Heart left ventricle (tissue), 16 donors: Measurements from ENCODE around the gene SAC3D1. TPM values are rescaled to one million over a fixed set of nuclear protein-coding genes. Genes with fewer than 3 reads are reported as not detected.

ENCODE experiments used
- ATAC-seq, 4 donors: fragments of 200-7000 bp; cut with Tn5 transposase; one replicate each; pipeline ENCODE4 v1.9.1; 2020 to 2022; ENCODE audit warnings: moderate library complexity in 4 of 4, mild to moderate bottlenecking in 3 of 4, moderate number of reproducible peaks in 1 of 4
- DNase-seq, 5 donors: peaks; one replicate each; pipeline ENCODE4 v3.0.0-alpha.2; 2020
- H3K27ac ChIP-seq, 12 donors: fragments of 200-600 bp; sonication (generic) in 4 of 12; one replicate each; pipeline versions ENCODE4 v1.5.0 to v1.8.0; 2016 to 2022; ENCODE audit warnings: mild to moderate bottlenecking in 2 of 12
- H3K27me3 ChIP-seq, 9 donors: fragments of 200-600 bp; sonication (generic) in 2 of 9; one replicate each; pipeline versions ENCODE4 v1.5.1 to v1.8.0; 2016 to 2022; ENCODE audit warnings: mild to moderate bottlenecking in 3 of 9
- H3K36me3 ChIP-seq, 9 donors: fragments of 200-600 bp; sonication (generic) in 2 of 9; one replicate each; pipeline versions ENCODE4 v1.5.0 to v1.8.0; 2018 to 2022; ENCODE audit warnings: mild to moderate bottlenecking in 2 of 9
- H3K4me1 ChIP-seq, 12 donors: fragments of 200-600 bp; sonication (generic) in 4 of 12; one replicate each; pipeline versions ENCODE4 v1.5.0 to v1.8.0; 2016 to 2022; ENCODE audit warnings: mild to moderate bottlenecking in 3 of 12
- H3K4me3 ChIP-seq, 12 donors: fragments of 200-600 bp; sonication (generic) in 4 of 12; one replicate each; pipeline versions ENCODE4 v1.5.0 to v1.8.0; 2017 to 2022; ENCODE audit warnings: mild to moderate bottlenecking in 9 of 12, moderate library complexity in 4 of 12
- H3K9me3 ChIP-seq, 12 donors: fragments of 200-600 bp; sonication (generic) in 4 of 12; one replicate each; pipeline versions ENCODE4 v1.5.0 to v1.8.0; 2016 to 2022; ENCODE audit warnings: mild to moderate bottlenecking in 1 of 12
- POLR2A ChIP-seq, 2 donors: fragments of 450-650 bp; IDR thresholded peaks; one replicate each; pipeline ENCODE4 v1.6.1; 2017; ENCODE audit warnings: antibody characterized with exemption in 2 of 2, mild to moderate bottlenecking in 2 of 2, moderate library complexity in 2 of 2
- WGBS, 4 donors: extraction: QIAGEN DNeasy Blood & Tissue Kit in 2 of 4; methylation state at CpG; one replicate each; pipeline versions ENCODE4 v1.1.5 to v1.1.7; 2013 to 2018; 5-methylcytosine and 5-hydroxymethylcytosine counted together
- intact Hi-C, 10 donors: fragments of 100-400 bp; cut with DNase I; formaldehyde crosslinking; loops; one replicate each; pipeline versions ENCODE4 v1.11.1 to v1.14.2; 2022
- polyA plus RNA-seq, 2 donors: library from polyadenylated mRNA; stranded (reverse); fragments of 200-250 nt; gene quantifications; one replicate each; pipeline ENCODE4 v1.2.3, GENCODE V29; 2013
- total RNA-seq, 9 donors: library from RNA; depleted of rRNA in 2 of 9; stranded (reverse); fragments of >200 nt in 2 of 9; fragmentation: NEBNext Ultra II Directional in 3 of 9; extraction: Animal tissue kit (Norgen Biotek cat#: 25700) in 3 of 9; gene quantifications; one replicate each; pipeline versions ENCODE4 v1.1.0 to v1.2.4, GENCODE V29; 2016 to 2023
- TF ChIP-seq, protein P1 (sequence below), 12 donors: fragments of 200-600 bp; sonication (generic) in 4 of 12; IDR thresholded peaks; one replicate each; pipeline versions ENCODE4 v1.5.0 to v1.8.0; 2018 to 2022; ENCODE audit warnings: antibody characterized with exemption in 12 of 12, mild to moderate bottlenecking in 5 of 12
- donor health status: ischemic (EF 13 %, LVEDD 7.1; RV severe dilation, severe dysfunction).
- donor health status: healthy with polysubstance abuse.
- donor health status: DM: no; HTN: yes; CAD: no.
- donor health status: DM: no; HTN: no; CAD: no.
- donor health status: ischemic (EF 25% LVEDD 6.9; RV normal size, moderate dysfunction).
- donor health status: ischemic (EF 25% LVEDD 5.7; RV mildly dilated, moderate dysfunction).
- donor health status: healthy.
- donor health status: DM: yes; HTN: yes; CAD: no.
- donor health status: ischemic (EF 35%, LVEDD 5.7; RV mildly dilated, moderate dysfunction).
- donor health status: nonischemic (EF 11% LVEDD 7.7; RV severe dilation, severe dysfunction).
- donor health status: DM: yes; HTN: yes; CAD: no.
- donor health status: PGD.
- donor health status: ischemic (EF 29% LVEDD 5.4; RV normal size, mild dysfunction).
- donor health status: nonischemic (EF 23%, LVEDD 6.1; RV moderate dilation, normal function).

The SAC3D1 gene
- total and polyA plus RNA-seq, 11 donors = 4.3 to 14.6 (median 6.2) TPM

- H3K36me3 ChIP-seq = no peaks in the 10 kb centered on the region
- ATAC-seq (no peak), DNase-seq (no peak)
- no peak overlapping the region for H3K4me3 ChIP-seq
- H3K4me1 ChIP-seq = no peaks in the 10 kb centered on the region
- no peak overlapping the region for H3K27ac ChIP-seq
- no peaks in the 10 kb centered on the region for H3K9me3 ChIP-seq
- TF ChIP-seq, protein P1, sequence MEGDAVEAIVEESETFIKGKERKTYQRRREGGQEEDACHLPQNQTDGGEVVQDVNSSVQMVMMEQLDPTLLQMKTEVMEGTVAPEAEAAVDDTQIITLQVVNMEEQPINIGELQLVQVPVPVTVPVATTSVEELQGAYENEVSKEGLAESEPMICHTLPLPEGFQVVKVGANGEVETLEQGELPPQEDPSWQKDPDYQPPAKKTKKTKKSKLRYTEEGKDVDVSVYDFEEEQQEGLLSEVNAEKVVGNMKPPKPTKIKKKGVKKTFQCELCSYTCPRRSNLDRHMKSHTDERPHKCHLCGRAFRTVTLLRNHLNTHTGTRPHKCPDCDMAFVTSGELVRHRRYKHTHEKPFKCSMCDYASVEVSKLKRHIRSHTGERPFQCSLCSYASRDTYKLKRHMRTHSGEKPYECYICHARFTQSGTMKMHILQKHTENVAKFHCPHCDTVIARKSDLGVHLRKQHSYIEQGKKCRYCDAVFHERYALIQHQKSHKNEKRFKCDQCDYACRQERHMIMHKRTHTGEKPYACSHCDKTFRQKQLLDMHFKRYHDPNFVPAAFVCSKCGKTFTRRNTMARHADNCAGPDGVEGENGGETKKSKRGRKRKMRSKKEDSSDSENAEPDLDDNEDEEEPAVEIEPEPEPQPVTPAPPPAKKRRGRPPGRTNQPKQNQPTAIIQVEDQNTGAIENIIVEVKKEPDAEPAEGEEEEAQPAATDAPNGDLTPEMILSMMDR (IDR thresholded peaks at IDR 0.05) = no peak
- no peak for TF ChIP-seq POLR2A (IDR thresholded peaks at IDR 0.05)
- intact Hi-C loops = no loop called here
- no peaks in the 10 kb centered on the region for H3K27me3 ChIP-seq
- WGBS, 4 donors = 49 to 60% (median 54%) methylated on average over 8 of the region's 8 CpGs
These were observed 13.0 kb downstream of the SAC3D1 start for GRCh38 chr11:65053827-65054508.

DNA sequence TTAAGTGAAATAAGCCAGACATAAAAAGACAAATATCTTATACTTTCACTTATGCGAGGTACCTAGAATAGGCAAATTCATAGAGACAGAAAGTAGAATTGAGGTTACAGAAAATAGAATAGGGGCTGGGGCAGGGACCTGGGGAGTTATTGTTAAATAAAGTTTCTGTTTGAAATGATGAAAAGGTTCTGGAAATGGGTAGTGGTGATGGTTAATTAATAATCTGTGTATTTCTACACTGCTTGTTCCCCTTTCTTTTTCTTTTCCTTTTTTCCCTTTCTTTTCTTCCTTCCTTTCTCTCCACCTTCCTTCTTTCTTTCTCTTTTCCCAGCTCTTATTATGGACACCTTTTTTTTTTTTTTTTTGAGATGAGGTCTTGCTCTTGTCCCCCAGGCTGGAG, 14.5 kb downstream of the SAC3D1 start:
- intact Hi-C loops = no loop called here
- WGBS, 4 donors = 77 to 88% (median 85%) methylated on average over 1 of the region's 1 CpG
- no peaks in the 10 kb centered on the region for H3K27me3 ChIP-seq
- ATAC-seq (no peak), DNase-seq (no peak)
- H3K4me1 ChIP-seq = no peaks in the 10 kb centered on the region
- H3K4me3 ChIP-seq = no peak overlapping the region
- H3K27ac ChIP-seq = no peak overlapping the region
- H3K9me3 ChIP-seq = no peaks in the 10 kb centered on the region
- H3K36me3 ChIP-seq = no peaks in the 10 kb centered on the region
- TF ChIP-seq POLR2A (IDR thresholded peaks at IDR 0.05) = no peak
- TF ChIP-seq, protein P1 (IDR thresholded peaks at IDR 0.05) = no peak

GRCh38 chr11:65056999-65057398, 16.0 kb downstream of the SAC3D1 start:
- 87 to 92% (median 88%) methylated on average over 6 of the region's 6 CpGs for WGBS, 4 donors
- H3K36me3 ChIP-seq = no peaks in the 10 kb centered on the region
- intact Hi-C loops = no loop called here

DNA sequence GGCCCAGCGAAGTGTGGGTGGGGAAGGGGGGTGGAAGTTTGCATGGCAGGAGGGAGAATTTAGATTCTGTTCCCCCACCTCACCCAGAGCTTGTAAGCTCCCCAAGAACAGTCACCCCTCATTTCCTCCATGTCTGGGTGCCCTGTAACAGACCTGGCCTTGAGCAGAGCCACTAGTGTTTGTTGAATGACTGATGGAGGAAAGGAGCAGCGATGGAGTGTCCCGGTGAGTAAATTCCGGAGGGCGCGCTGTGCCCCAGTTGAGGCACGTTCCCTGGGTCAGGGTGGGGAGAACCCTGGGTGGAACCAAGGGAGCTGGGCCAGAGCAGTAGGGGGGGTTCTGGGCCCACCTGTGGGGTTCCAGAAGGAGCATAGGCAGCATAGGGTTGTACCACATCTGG, 16.5 kb downstream of the SAC3D1 start:
- DNase-seq = no peak
- ATAC-seq = no peak
- H3K4me1 ChIP-seq = no peaks in the 10 kb centered on the region
- intact Hi-C loops = no loop called here
- WGBS, 4 donors = 89 to 92% (median 91%) methylated on average over 7 of the region's 7 CpGs
- H3K36me3 ChIP-seq = no peaks in the 10 kb centered on the region
- H3K4me3 ChIP-seq = no peak overlapping the region
- no peak overlapping the region for H3K27ac ChIP-seq
- TF ChIP-seq POLR2A (IDR thresholded peaks at IDR 0.05) = no peak
- TF ChIP-seq, protein P1 (IDR thresholded peaks at IDR 0.05) = no peak
- no peaks in the 10 kb centered on the region for H3K9me3 ChIP-seq
- H3K27me3 ChIP-seq = no peaks in the 10 kb centered on the region

More at GRCh38 chr11:65056999-65057398, 16.0 kb downstream of the SAC3D1 start:
- TF ChIP-seq, protein P1 (IDR thresholded peaks at IDR 0.05) = no peak
- no peak for TF ChIP-seq POLR2A (IDR thresholded peaks at IDR 0.05)
- H3K4me3 ChIP-seq = no peak overlapping the region
- ATAC-seq = no peak
- H3K4me1 ChIP-seq = no peaks in the 10 kb centered on the region
- H3K9me3 ChIP-seq = no peaks in the 10 kb centered on the region
- no peak for DNase-seq
- H3K27ac ChIP-seq = no peak overlapping the region
- H3K27me3 ChIP-seq = no peaks in the 10 kb centered on the region
